Loucy (cell line): ENCODE measurements around the gene SUCLG1.

Experiments used
- H2AFZ ChIP-seq: fragments of 200-600 bp; sonication (generic); 2 replicates; pipeline ENCODE4 v1.6.0; 2016; ENCODE audit warnings: antibody characterized with exemption, mild to moderate bottlenecking, low read length, moderate library complexity
- H3F3A ChIP-seq: fragments of 200-600 bp; 2 replicates; pipeline ENCODE4 v1.6.0; 2016; ENCODE audit warnings: antibody characterized with exemption, low read depth, mild to moderate bottlenecking
- H3K27me3 ChIP-seq: fragments of 200-600 bp; sonication (generic); 2 replicates; pipeline ENCODE4 v1.6.1; 2014; ENCODE audit warnings: low read length, mild to moderate bottlenecking; ENCODE audit not compliant: insufficient read depth, poor library complexity, severe bottlenecking
- H3K36me3 ChIP-seq: fragments of 200-600 bp; sonication (generic); 2 replicates; pipeline ENCODE4 v1.6.1; 2016; ENCODE audit warnings: low read length; ENCODE audit not compliant: insufficient read depth
- H3K4me1 ChIP-seq: fragments of 200-600 bp; sonication (generic); 2 replicates; pipeline ENCODE4 v1.5.1; 2014; ENCODE audit warnings: low read length, mild to moderate bottlenecking; ENCODE audit not compliant: insufficient read depth, poor library complexity, severe bottlenecking
- H3K4me2 ChIP-seq: fragments of 200-600 bp; sonication (generic); 2 replicates; pipeline ENCODE4 v1.6.0; 2014; ENCODE audit warnings: antibody characterized with exemption, low read length, low read depth, mild to moderate bottlenecking; ENCODE audit not compliant: poor library complexity, severe bottlenecking
- H3K4me3 ChIP-seq: fragments of 200-600 bp; sonication (generic); 2 replicates; pipeline ENCODE4 v1.5.1; 2014; ENCODE audit warnings: low read length, mild to moderate bottlenecking, mixed read lengths; ENCODE audit not compliant: poor library complexity, severe bottlenecking
- H3K79me2 ChIP-seq: fragments of 200-600 bp; sonication (generic); 2 replicates; pipeline ENCODE4 v1.6.1; 2014; ENCODE audit warnings: low read length; ENCODE audit not compliant: insufficient read depth
- H3K9ac ChIP-seq: fragments of 200-600 bp; sonication (generic); 2 replicates; pipeline ENCODE4 v1.6.0; 2014; ENCODE audit warnings: mild to moderate bottlenecking, low read depth, low read length, moderate library complexity; ENCODE audit not compliant: poor library complexity, severe bottlenecking
- H3K9me2 ChIP-seq: fragments of 200-600 bp; sonication (generic); replicated peaks from 2 replicates; pipeline ENCODE4 v1.6.1; 2016; ENCODE audit warnings: low read depth, low read length, mixed read lengths
- H3K9me3 ChIP-seq: fragments of 200-600 bp; sonication (generic); 2 replicates; pipeline ENCODE4 v1.6.1; 2014; ENCODE audit warnings: mild to moderate bottlenecking, antibody characterized with exemption, low read length, low read depth; ENCODE audit not compliant: insufficient read depth
- H4K20me1 ChIP-seq: fragments of 200-600 bp; sonication (generic); 2 replicates; pipeline ENCODE4 v1.6.0; 2014; ENCODE audit warnings: antibody characterized with exemption, low read length, mild to moderate bottlenecking; ENCODE audit not compliant: insufficient read depth, poor library complexity, severe bottlenecking
- CTCF ChIP-seq: fragments of 200-600 bp; sonication (generic); conservative IDR thresholded peaks from 2 replicates; pipeline ENCODE4 v1.5.1; 2014; ENCODE audit warnings: mild to moderate bottlenecking, antibody characterized with exemption, low read length
- EZH2phosphoT487 ChIP-seq: fragments of 200-600 bp; IDR thresholded peaks from 2 replicates; pipeline ENCODE4 v1.6.1; 2018; ENCODE audit warnings: antibody characterized with exemption, mild to moderate bottlenecking, moderate library complexity, borderline replicate concordance

SUCLG1 gene

GRCh38 chr2:84429328-84429727 is 29.8 kb downstream of the SUCLG1 start:
- Histone ChIP-seq H3K36me3 (peaks cover 68% of the 10 kb centered on the region; the same call in 1 of the 2 replicates), H3K9me2 (no peaks in the 10 kb centered on the region), H4K20me1 (no peaks in the 10 kb centered on the region), H2AFZ (no peak overlapping the region), H3K4me2 (no peak overlapping the region), H3K79me2 (no peaks in the 10 kb centered on the region), H3K27me3 (no peaks in the 10 kb centered on the region), H3K9ac (no peak overlapping the region), H3K4me1 (no peaks in the 10 kb centered on the region), H3F3A (no peaks in the 10 kb centered on the region), H3K4me3 (no peak overlapping the region), H3K9me3 (no peaks in the 10 kb centered on the region)
- no peak for TF ChIP-seq CTCF
- TF ChIP-seq EZH2phosphoT487: no peak

GRCh38 chr2:84427235-84428138 is 31.6 kb downstream of the SUCLG1 start:
- no peaks in the 10 kb centered on the region for H3K9me2 ChIP-seq
- no peak overlapping the region for H3K4me2 ChIP-seq

GRCh38 chr2:84425310-84425709 is 33.8 kb downstream of the SUCLG1 start:
- Histone ChIP-seq H3K9ac (no peak overlapping the region), H4K20me1 (no peaks in the 10 kb centered on the region), H3K9me3 (no peaks in the 10 kb centered on the region), H3F3A (no peaks in the 10 kb centered on the region), H2AFZ (no peak overlapping the region), H3K36me3 (peaks cover 38% of the 10 kb centered on the region; the same call in 1 of the 2 replicates), H3K4me1 (no peaks in the 10 kb centered on the region), H3K4me2 (no peak overlapping the region), H3K9me2 (no peaks in the 10 kb centered on the region), H3K4me3 (no peak overlapping the region), H3K79me2 (no peaks in the 10 kb centered on the region), H3K27me3 (no peaks in the 10 kb centered on the region)
- no peak for TF ChIP-seq EZH2phosphoT487
- no peak for TF ChIP-seq CTCF

More at GRCh38 chr2:84427235-84428138, 31.6 kb downstream of the SUCLG1 start:
- no peaks in the 10 kb centered on the region for H3K27me3 ChIP-seq
- H3K4me3 ChIP-seq: no peak overlapping the region
- no peak overlapping the region for H2AFZ ChIP-seq
- H3K79me2 ChIP-seq: no peaks in the 10 kb centered on the region
- H3F3A ChIP-seq: no peaks in the 10 kb centered on the region
- no peak overlapping the region for H3K9ac ChIP-seq
- H4K20me1 ChIP-seq: no peaks in the 10 kb centered on the region
- H3K4me1 ChIP-seq: no peaks in the 10 kb centered on the region
- no peak for TF ChIP-seq CTCF
- no peak for TF ChIP-seq EZH2phosphoT487
- peaks cover 58% of the 10 kb centered on the region; the same call in 1 of the 2 replicates for H3K36me3 ChIP-seq
- no peaks in the 10 kb centered on the region for H3K9me3 ChIP-seq
